Measurements from ENCODE around the gene BRIP1.

- TF ChIP-seq POLR2A (IDR thresholded peaks at IDR 0.05; ENCODE audit: extremely low read depth, insufficient read length), result no peak
- TF ChIP-seq CTCF (IDR thresholded peaks at IDR 0.05; ENCODE audit: low read depth, low read length), result no peak
- TF ChIP-seq MAX (IDR thresholded peaks at IDR 0.05; ENCODE audit: low read depth, low read length), result no peak
- no peak for TF ChIP-seq MYC (IDR thresholded peaks at IDR 0.05; ENCODE audit: low read depth, low read length)
These were observed 192.6 kb downstream of the BRIP1 start for GRCh38 chr17:61670691-61671090.

Data from NB4 (cell line).